GM23338 (cell line): ENCODE data around the gene RTN4IP1. TPM values are rescaled to one million over a fixed set of nuclear protein-coding genes. Genes with fewer than 3 reads are reported as not detected.

Experiments
- ATAC-seq: fragments of 200-7000 bp; cut with Tn5 transposase; 3 replicates; pipeline ENCODE4 v1.9.1; 2020
- DNase-seq: peaks from one replicate; pipeline ENCODE4 v3.0.0-alpha.2; 2015; ENCODE audit warnings: low spot score
- H2AFZ ChIP-seq: fragments of 200-600 bp; sonication (generic); 2 replicates; pipeline ENCODE4 v1.8.0; 2016; ENCODE audit warnings: antibody characterized with exemption, mild to moderate bottlenecking, moderate library complexity
- H3F3A ChIP-seq: fragments of 200-600 bp; sonication (generic); replicated peaks from 2 replicates; pipeline ENCODE4 v1.8.0; 2017; ENCODE audit warnings: antibody characterized with exemption, mixed run types, low read depth
- H3K27ac ChIP-seq: fragments of 200-600 bp; sonication (generic); 2 replicates; pipeline ENCODE4 v1.6.1; 2016; ENCODE audit warnings: low read depth
- H3K27me3 ChIP-seq: fragments of 200-600 bp; sonication (generic); 2 replicates; pipeline ENCODE4 v1.8.0; 2016; ENCODE audit warnings: mild to moderate bottlenecking, mixed run types, moderate library complexity; ENCODE audit not compliant: insufficient read depth
- H3K36me3 ChIP-seq: fragments of 200-600 bp; sonication (generic); 2 replicates; pipeline ENCODE4 v1.8.0; 2016; ENCODE audit warnings: mild to moderate bottlenecking; ENCODE audit not compliant: insufficient read depth
- H3K4me1 ChIP-seq: fragments of 200-600 bp; sonication (generic); 2 replicates; pipeline ENCODE4 v1.8.0; 2016; ENCODE audit warnings: mild to moderate bottlenecking, moderate library complexity; ENCODE audit not compliant: insufficient read depth
- H3K4me2 ChIP-seq: fragments of 200-600 bp; sonication (generic); 2 replicates; pipeline ENCODE4 v1.7.1; 2017; ENCODE audit warnings: mixed run types
- H3K4me3 ChIP-seq: fragments of 200-600 bp; sonication (generic); 2 replicates; pipeline ENCODE4 v1.6.1; 2016; ENCODE audit warnings: mixed run types
- H3K79me2 ChIP-seq: fragments of 200-600 bp; sonication (generic); replicated peaks from 2 replicates; pipeline ENCODE4 v1.8.0; 2017; ENCODE audit warnings: mild to moderate bottlenecking; ENCODE audit not compliant: insufficient read depth
- H3K9me2 ChIP-seq: fragments of 200-600 bp; sonication (generic); 2 replicates; pipeline ENCODE4 v1.8.0; 2017; ENCODE audit not compliant: insufficient read depth
- H4K20me1 ChIP-seq: fragments of 200-600 bp; sonication (generic); replicated peaks from 2 replicates; pipeline ENCODE4 v1.8.0; 2017; ENCODE audit warnings: mild to moderate bottlenecking; ENCODE audit not compliant: insufficient read depth
- H3K27ac Mint-ChIP-seq: 2 replicates; pipeline ENCODE4 v1.8.0; 2020; ENCODE audit warnings: inconsistent platforms, mild to moderate bottlenecking, moderate library complexity, mixed read lengths
- H3K27me3 Mint-ChIP-seq: 3 replicates; pipeline ENCODE4 v1.8.0; 2022; ENCODE audit warnings: low read depth, mild to moderate bottlenecking, moderate library complexity, mixed read lengths, inconsistent platforms; ENCODE audit not compliant: insufficient read depth, poor library complexity
- H3K36me3 Mint-ChIP-seq: 3 replicates; pipeline ENCODE4 v1.8.0; 2021; ENCODE audit warnings: low read depth, mild to moderate bottlenecking, inconsistent platforms, moderate library complexity, mixed read lengths
- H3K4me1 Mint-ChIP-seq: 3 replicates; pipeline ENCODE4 v1.8.0; 2020; ENCODE audit warnings: mild to moderate bottlenecking, inconsistent platforms, mixed read lengths
- H3K4me3 Mint-ChIP-seq: 3 replicates; pipeline ENCODE4 v1.8.0; 2021; ENCODE audit warnings: moderate library complexity, mild to moderate bottlenecking, inconsistent platforms, mixed read lengths
- H3K9me3 Mint-ChIP-seq: 3 replicates; pipeline ENCODE4 v1.8.0; 2020; ENCODE audit warnings: moderate library complexity, mild to moderate bottlenecking, inconsistent platforms, mixed read lengths
- JUNB ChIP-seq: IDR thresholded peaks from one replicate; pipeline ENCODE4 v1.6.1; 2016; ENCODE audit warnings: antibody characterized with exemption; ENCODE audit not compliant: unreplicated experiment
- STAT1 ChIP-seq: IDR thresholded peaks from one replicate; pipeline ENCODE4 v1.6.1; 2016; ENCODE audit warnings: antibody characterized with exemption; ENCODE audit not compliant: unreplicated experiment
- ZNF114 ChIP-seq: fragments of 250-450 bp; sonication (Bioruptor Pico); IDR thresholded peaks from 2 replicates; pipeline ENCODE4 v1.5.0; 2020; ENCODE audit warnings: mild to moderate bottlenecking, moderate library complexity
- polyA plus RNA-seq: library from polyadenylated mRNA; unstranded; fragments of >200 nt; fragmentation: Nextera tagmentation; extraction: Ambion mirVana; gene quantifications from 2 replicates; pipeline ENCODE4 v1.2.1, GENCODE V29; 2016
- total RNA-seq: library from RNA; depleted of rRNA; stranded (reverse); fragments of >200 nt; shearing (Covaris generic); gene quantifications from 2 replicates; pipeline ENCODE4 v1.2.3, GENCODE V29; 2014
- TF ChIP-seq, protein P1 (sequence below): fragments of 250-450 bp; sonication (Bioruptor Pico); IDR thresholded peaks from 2 replicates; pipeline ENCODE4 v1.5.0; 2020; ENCODE audit warnings: mild to moderate bottlenecking, moderate library complexity

Gene RTN4IP1
- total and polyA plus RNA-seq, 2 experiments from 2014 or later = 14.5 to 17.5 TPM

DNA sequence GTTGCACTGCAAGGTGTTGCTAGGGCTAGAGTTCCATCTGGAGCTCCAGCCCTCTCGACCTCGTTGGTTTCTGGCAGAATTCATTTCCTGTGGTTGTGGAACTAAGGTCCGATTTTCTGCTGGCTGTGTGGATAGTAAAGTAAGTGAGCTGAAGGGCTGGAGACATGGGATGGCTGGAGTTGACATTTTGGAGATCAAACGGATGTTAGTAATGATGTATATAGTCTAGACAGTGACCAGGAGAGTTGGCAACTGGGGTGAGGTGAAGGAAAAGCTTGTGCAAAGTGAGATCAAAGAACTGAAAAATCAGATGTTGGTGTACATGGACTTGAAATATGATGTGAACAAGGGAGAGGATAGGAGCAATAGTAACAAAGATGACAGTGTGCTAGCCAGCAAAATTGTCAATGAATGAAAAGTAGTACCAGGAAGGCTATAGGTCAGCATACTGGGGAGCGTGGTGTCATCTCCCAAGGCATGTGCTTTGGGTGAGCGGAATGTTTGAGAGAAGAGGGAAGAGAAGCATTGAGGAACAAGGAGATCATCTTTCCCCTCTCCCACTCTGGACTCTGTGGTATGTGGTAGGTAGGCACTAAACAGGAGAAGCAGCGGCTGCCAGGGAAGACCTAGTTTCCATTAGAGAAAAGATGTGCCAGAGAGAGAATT lies 7.9 kb upstream of the RTN4IP1 start:
- H3K36me3 Mint-ChIP-seq = peaks cover 26% of the 10 kb centered on the region
- Histone ChIP-seq H3K27ac (no peak overlapping the region), H3K79me2 (peaks cover 93% of the 10 kb centered on the region), H3K4me3 (no peak overlapping the region), H2AFZ (no peak overlapping the region), H3K4me1 (no peaks in the 10 kb centered on the region), H3K4me2 (no peak overlapping the region), H3K36me3 (0 out of 2 replicates have a peak, but pooled peaks cover 6% of the 10 kb centered on the region), H3F3A (no peaks in the 10 kb centered on the region), H4K20me1 (no peaks in the 10 kb centered on the region), H3K27me3 (no peaks in the 10 kb centered on the region), H3K9me2 (no peaks in the 10 kb centered on the region)
- peaks cover 31% of the 10 kb centered on the region for H3K4me1 Mint-ChIP-seq
- no peak overlapping the region; the same call in 1 of the 2 replicates for H3K27ac Mint-ChIP-seq
- DNase-seq (no peak), ATAC-seq (no peak; the same call in 2 of the 3 replicates)
- peaks cover 3% of the 10 kb centered on the region for H3K27me3 Mint-ChIP-seq
- H3K9me3 Mint-ChIP-seq = no peaks in the 10 kb centered on the region
- TF ChIP-seq STAT1 (no peak), ZNF114 (CRISPR knock-in tag) (no peak)
- TF ChIP-seq, protein P1, sequence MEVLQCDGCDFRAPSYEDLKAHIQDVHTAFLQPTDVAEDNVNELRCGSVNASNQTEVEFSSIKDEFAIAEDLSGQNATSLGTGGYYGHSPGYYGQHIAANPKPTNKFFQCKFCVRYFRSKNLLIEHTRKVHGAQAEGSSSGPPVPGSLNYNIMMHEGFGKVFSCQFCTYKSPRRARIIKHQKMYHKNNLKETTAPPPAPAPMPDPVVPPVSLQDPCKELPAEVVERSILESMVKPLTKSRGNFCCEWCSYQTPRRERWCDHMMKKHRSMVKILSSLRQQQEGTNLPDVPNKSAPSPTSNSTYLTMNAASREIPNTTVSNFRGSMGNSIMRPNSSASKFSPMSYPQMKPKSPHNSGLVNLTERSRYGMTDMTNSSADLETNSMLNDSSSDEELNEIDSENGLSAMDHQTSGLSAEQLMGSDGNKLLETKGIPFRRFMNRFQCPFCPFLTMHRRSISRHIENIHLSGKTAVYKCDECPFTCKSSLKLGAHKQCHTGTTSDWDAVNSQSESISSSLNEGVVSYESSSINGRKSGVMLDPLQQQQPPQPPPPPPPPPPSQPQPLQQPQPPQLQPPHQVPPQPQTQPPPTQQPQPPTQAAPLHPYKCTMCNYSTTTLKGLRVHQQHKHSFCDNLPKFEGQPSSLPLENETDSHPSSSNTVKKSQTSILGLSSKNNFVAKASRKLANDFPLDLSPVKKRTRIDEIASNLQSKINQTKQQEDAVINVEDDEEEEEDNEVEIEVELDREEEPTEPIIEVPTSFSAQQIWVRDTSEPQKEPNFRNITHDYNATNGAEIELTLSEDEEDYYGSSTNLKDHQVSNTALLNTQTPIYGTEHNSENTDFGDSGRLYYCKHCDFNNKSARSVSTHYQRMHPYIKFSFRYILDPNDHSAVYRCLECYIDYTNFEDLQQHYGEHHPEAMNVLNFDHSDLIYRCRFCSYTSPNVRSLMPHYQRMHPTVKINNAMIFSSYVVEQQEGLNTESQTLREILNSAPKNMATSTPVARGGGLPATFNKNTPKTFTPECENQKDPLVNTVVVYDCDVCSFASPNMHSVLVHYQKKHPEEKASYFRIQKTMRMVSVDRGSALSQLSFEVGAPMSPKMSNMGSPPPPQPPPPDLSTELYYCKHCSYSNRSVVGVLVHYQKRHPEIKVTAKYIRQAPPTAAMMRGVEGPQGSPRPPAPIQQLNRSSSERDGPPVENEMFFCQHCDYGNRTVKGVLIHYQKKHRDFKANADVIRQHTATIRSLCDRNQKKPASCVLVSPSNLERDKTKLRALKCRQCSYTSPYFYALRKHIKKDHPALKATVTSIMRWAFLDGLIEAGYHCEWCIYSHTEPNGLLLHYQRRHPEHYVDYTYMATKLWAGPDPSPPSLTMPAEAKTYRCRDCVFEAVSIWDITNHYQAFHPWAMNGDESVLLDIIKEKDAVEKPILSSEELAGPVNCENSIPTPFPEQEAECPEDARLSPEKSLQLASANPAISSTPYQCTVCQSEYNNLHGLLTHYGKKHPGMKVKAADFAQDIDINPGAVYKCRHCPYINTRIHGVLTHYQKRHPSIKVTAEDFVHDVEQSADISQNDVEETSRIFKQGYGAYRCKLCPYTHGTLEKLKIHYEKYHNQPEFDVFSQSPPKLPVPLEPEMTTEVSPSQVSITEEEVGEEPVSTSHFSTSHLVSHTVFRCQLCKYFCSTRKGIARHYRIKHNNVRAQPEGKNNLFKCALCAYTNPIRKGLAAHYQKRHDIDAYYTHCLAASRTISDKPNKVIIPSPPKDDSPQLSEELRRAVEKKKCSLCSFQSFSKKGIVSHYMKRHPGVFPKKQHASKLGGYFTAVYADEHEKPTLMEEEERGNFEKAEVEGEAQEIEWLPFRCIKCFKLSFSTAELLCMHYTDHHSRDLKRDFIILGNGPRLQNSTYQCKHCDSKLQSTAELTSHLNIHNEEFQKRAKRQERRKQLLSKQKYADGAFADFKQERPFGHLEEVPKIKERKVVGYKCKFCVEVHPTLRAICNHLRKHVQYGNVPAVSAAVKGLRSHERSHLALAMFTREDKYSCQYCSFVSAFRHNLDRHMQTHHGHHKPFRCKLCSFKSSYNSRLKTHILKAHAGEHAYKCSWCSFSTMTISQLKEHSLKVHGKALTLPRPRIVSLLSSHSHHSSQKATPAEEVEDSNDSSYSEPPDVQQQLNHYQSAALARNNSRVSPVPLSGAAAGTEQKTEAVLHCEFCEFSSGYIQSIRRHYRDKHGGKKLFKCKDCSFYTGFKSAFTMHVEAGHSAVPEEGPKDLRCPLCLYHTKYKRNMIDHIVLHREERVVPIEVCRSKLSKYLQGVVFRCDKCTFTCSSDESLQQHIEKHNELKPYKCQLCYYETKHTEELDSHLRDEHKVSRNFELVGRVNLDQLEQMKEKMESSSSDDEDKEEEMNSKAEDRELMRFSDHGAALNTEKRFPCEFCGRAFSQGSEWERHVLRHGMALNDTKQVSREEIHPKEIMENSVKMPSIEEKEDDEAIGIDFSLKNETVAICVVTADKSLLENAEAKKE (CRISPR knock-in tag) = no peak
- H3K4me3 Mint-ChIP-seq = no peak overlapping the region

DNA sequence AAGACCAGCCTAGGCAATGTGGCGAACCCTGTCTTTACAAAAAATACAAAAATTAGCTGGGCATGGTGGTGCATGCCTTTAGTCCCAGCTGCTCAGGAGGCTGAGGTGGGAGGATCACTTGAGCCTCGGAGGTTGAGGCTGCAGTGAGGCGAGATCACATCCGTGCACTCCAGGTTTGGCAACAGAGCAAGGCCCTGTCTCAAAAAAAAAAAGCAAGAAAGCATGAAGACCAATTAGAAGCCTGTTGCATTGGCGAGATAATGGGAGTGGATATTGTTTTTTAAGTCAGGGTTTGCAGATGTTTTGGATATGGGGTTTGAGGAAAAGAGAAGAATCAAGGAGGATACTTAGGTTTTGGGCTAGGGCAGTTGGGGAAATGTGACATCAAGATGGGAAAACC lies 5.3 kb upstream of the RTN4IP1 start:
- Histone ChIP-seq H2AFZ (no peak overlapping the region), H3K4me3 (no peak overlapping the region), H4K20me1 (no peaks in the 10 kb centered on the region), H3K27ac (no peak overlapping the region), H3K4me2 (no peak overlapping the region), H3F3A (no peaks in the 10 kb centered on the region), H3K27me3 (no peaks in the 10 kb centered on the region), H3K36me3 (no peaks in the 10 kb centered on the region), H3K79me2 (peaks cover 99% of the 10 kb centered on the region), H3K4me1 (peaks cover 8% of the 10 kb centered on the region), H3K9me2 (no peaks in the 10 kb centered on the region)
- H3K36me3 Mint-ChIP-seq = peaks cover 21% of the 10 kb centered on the region
- H3K27me3 Mint-ChIP-seq = peaks cover 3% of the 10 kb centered on the region
- no peak overlapping the region for H3K4me3 Mint-ChIP-seq
- H3K27ac Mint-ChIP-seq = no peak overlapping the region
- no peak for TF ChIP-seq STAT1
- TF ChIP-seq JUNB = no peak
- peaks cover 28% of the 10 kb centered on the region for H3K4me1 Mint-ChIP-seq
- ATAC-seq (no peak), DNase-seq (no peak)
- no peaks in the 10 kb centered on the region for H3K9me3 Mint-ChIP-seq
